ENCODE results near the gene SDK1. TPM values are rescaled to one million over a fixed set of nuclear protein-coding genes. Genes with fewer than 3 reads are reported as not detected.

SDK1 gene
- total and polyA plus RNA-seq, 4 experiments from 2014 or later = 0.06 to 0.26 TPM; not detected in 2

DNA sequence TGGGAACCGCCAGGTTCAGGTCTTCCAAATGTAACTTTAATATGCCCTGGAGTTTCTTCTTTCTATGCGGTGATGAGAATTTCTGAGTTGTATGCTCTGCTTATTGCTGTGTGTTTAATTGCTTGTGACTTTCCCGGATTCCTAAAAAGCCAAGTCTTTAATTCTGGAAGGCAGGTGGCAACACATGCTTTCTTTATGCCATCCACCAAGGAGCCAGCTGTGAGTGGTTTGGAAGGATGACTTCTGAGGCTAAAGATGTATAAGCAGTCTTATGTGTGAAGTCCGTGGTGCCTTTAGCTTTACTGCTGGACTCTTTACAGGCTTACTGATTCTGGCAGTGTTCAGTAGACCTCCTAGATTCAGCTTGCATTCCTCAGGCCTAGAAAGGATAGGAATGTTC lies 3.1 kb downstream of the SDK1 start:
- Mint-ChIP-seq H3K4me1 (peaks cover 8 to 11% (median 8%) of the 10 kb centered on the region in 4 donors), H3K4me3 (no peak overlapping the region), H3K27ac (peak overlapping the region in 1 of 7 donors; percentile 12), H3K9me3 (no peaks in the 10 kb centered on the region), H3K36me3 (peaks cover 0 to 1% of the 10 kb centered on the region in 2 donors), H3K27me3 (peaks cover 4 to 10% of the 10 kb centered on the region in 2 donors)
- ChIA-PET CTCF (ENCODE audit: partially characterized antibody) (interaction anchor here (8.1 kb wide), 1 partner anchor 593 kb away, joined by 62 read pairs; no protein-coding TSS in a partner anchor), POLR2A (ENCODE audit: partially characterized antibody) (no interaction called here)
- Histone ChIP-seq H3K9me3 (ENCODE audit: control insufficient read depth in 1 of 2, low read length in 2 of 2) (no peaks in the 10 kb centered on the region), H3K4me3 (ENCODE audit: low read length in 2 of 2) (no peak overlapping the region), H3K27me3 (ENCODE audit: insufficient read depth, low read length) (peaks cover 4% of the 10 kb centered on the region), H3K4me1 (ENCODE audit: insufficient read depth, low read length) (peaks cover 18% of the 10 kb centered on the region), H3K27ac (ENCODE audit: low read depth, low read length) (no peak overlapping the region), H3K36me3 (ENCODE audit: insufficient read depth, low read length) (no peaks in the 10 kb centered on the region)
- intact Hi-C loops (cut with micrococcal nuclease) = loop anchor here (5.0 to 10.0 kb wide), 3 partner anchors 158 to 439 kb away; no protein-coding TSS in a partner anchor
- DNase-seq = no peak

DNA sequence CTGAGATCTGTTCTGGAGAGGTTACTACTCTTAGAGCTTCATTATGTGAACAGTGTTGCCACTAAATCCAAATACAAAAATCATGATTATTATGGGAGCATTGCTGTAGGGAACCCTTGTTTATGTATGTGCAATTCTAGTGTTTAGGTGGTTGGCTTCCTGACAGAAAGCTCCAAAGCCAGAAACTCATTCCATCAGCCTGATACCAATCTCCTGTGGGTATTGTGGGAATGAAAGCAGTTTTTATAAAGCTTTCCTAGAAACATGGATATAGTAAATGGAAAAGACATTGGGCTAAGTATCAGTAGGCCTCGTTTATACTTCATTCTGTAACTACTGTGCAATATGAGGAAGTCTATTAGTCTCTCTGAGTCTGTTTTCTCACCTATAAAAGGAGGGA lies 6.4 kb downstream of the SDK1 start:
- no peak for DNase-seq
- peaks cover 13 to 19% of the 10 kb centered on the region in 2 donors for H3K27me3 Mint-ChIP-seq

DNA sequence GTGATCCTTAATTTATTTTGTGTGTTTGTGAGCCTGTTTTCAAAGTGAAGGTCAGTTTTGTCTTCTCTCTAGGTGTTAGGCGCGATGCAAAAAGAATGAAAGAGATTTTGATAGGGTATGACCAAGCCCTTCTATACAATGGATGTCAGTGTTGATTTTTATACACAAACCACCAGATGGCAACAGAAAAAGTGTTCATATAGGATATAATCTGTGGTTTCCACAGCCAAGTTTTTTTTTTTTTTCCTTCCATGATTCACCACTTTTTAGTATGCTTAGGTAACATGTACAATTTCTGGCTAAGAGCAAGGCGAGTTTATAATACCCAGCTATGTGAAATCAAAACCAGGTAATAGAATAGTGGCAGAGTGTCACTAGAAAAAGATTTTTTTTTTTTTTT lies 8.1 kb downstream of the SDK1 start:
- Mint-ChIP-seq H3K27me3 (peaks cover 14 to 16% of the 10 kb centered on the region in 2 donors), H3K36me3 (no peaks in the 10 kb centered on the region), H3K27ac (no peak overlapping the region), H3K4me3 (no peak overlapping the region), H3K9me3 (no peaks in the 10 kb centered on the region), H3K4me1 (no peaks in the 10 kb centered on the region)
- ChIA-PET CTCF (ENCODE audit: partially characterized antibody) (no interaction called here), POLR2A (ENCODE audit: partially characterized antibody) (interaction anchor here (0.6 kb wide), 1 partner anchor 828 kb away, joined by 6 read pairs; no protein-coding TSS in a partner anchor)
- Histone ChIP-seq H3K36me3 (ENCODE audit: insufficient read depth, low read length) (no peaks in the 10 kb centered on the region), H3K4me1 (ENCODE audit: insufficient read depth, low read length) (no peaks in the 10 kb centered on the region), H3K9me3 (ENCODE audit: control insufficient read depth in 1 of 2, low read length in 2 of 2) (no peaks in the 10 kb centered on the region), H3K27me3 (ENCODE audit: insufficient read depth, low read length) (no peaks in the 10 kb centered on the region), H3K27ac (ENCODE audit: low read depth, low read length) (no peak overlapping the region), H3K4me3 (ENCODE audit: low read length in 2 of 2) (no peak overlapping the region)
- no peak for DNase-seq
- intact Hi-C loops (cut with micrococcal nuclease) = loop anchor here (10.0 kb wide), 1 partner anchor 444 kb away; no protein-coding TSS in a partner anchor

More for the DNA sequence above, 6.4 kb downstream of the SDK1 start:
- Histone ChIP-seq H3K27ac (ENCODE audit: low read depth, low read length) (no peak overlapping the region), H3K27me3 (ENCODE audit: insufficient read depth, low read length) (no peaks in the 10 kb centered on the region), H3K36me3 (ENCODE audit: insufficient read depth, low read length) (no peaks in the 10 kb centered on the region), H3K4me3 (ENCODE audit: low read length in 2 of 2) (no peak overlapping the region), H3K9me3 (ENCODE audit: control insufficient read depth in 1 of 2, low read length in 2 of 2) (no peaks in the 10 kb centered on the region), H3K4me1 (ENCODE audit: insufficient read depth, low read length) (peaks cover 3% of the 10 kb centered on the region)
- POLR2A ChIA-PET (ENCODE audit: partially characterized antibody) = no interaction called here
- no peak overlapping the region for H3K4me3 Mint-ChIP-seq
- no peaks in the 10 kb centered on the region for H3K36me3 Mint-ChIP-seq
- no peak overlapping the region for H3K27ac Mint-ChIP-seq
- CTCF ChIA-PET (ENCODE audit: partially characterized antibody) = interaction anchor here (1.1 kb wide), 1 partner anchor 589 kb away, joined by 3 read pairs; no protein-coding TSS in a partner anchor
- peaks cover 3 to 6% (median 6%) of the 10 kb centered on the region in 4 donors for H3K4me1 Mint-ChIP-seq
- intact Hi-C loops (cut with micrococcal nuclease) = loop anchor here (10.0 kb wide), 1 partner anchor 443 kb away; no protein-coding TSS in a partner anchor
- H3K9me3 Mint-ChIP-seq = no peaks in the 10 kb centered on the region

DNA sequence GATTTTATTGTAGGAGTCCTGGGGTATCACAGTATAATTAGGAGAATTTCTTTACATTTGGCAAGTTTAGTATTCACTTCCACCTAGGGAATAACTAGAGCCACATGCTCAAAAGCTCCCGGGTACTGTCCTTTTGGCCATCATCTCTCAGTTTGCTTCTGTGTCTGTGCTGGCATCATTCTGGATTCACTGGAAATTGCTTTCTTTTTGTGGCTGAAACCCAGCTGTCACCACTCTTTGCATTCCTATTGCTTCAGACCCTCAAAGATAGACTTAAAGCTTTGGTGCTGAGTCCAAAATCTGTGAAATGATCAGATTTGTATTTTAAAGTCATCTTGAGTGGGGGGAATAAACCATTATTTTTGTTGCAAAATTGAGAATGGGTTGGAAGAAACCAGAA lies 8.9 kb downstream of the SDK1 start:
- peaks cover 14% of the 10 kb centered on the region in 2 donors for H3K27me3 Mint-ChIP-seq
- H3K36me3 Mint-ChIP-seq = no peaks in the 10 kb centered on the region
- intact Hi-C loops (cut with micrococcal nuclease) = loop anchor here (10.0 kb wide), 1 partner anchor 445 kb away; no protein-coding TSS in a partner anchor
- ChIA-PET POLR2A (ENCODE audit: partially characterized antibody) (no interaction called here), CTCF (ENCODE audit: partially characterized antibody) (no interaction called here)
- Histone ChIP-seq H3K4me1 (ENCODE audit: insufficient read depth, low read length) (no peaks in the 10 kb centered on the region), H3K4me3 (ENCODE audit: low read length in 2 of 2) (no peak overlapping the region), H3K9me3 (ENCODE audit: control insufficient read depth in 1 of 2, low read length in 2 of 2) (no peaks in the 10 kb centered on the region), H3K27me3 (ENCODE audit: insufficient read depth, low read length) (no peaks in the 10 kb centered on the region), H3K36me3 (ENCODE audit: insufficient read depth, low read length) (no peaks in the 10 kb centered on the region), H3K27ac (ENCODE audit: low read depth, low read length) (no peak overlapping the region)
- no peak overlapping the region for H3K27ac Mint-ChIP-seq
- no peak overlapping the region for H3K4me3 Mint-ChIP-seq
- DNase-seq = no peak
- H3K4me1 Mint-ChIP-seq = no peaks in the 10 kb centered on the region
- no peaks in the 10 kb centered on the region for H3K9me3 Mint-ChIP-seq

DNA sequence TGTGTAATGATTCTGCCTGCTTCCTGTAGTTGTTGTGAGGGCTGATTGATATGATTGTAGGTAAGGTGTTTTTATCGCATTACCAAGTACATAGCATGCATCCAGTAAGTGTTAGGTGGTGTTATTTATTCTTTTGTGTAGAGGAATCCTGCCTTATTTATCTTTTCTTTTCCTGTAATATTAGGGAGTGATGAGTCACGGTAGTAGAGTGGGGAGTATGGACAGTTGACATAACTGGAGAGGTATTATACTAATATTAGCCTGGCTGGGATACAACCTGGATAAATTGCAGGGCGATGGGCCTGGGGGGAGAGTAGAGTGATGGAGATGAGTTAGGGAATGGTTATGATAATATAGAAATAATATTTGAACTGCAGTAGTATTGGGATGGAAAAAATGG lies 9.8 kb downstream of the SDK1 start:
- Mint-ChIP-seq H3K27ac (no peak overlapping the region), H3K4me3 (no peak overlapping the region), H3K9me3 (no peaks in the 10 kb centered on the region), H3K4me1 (no peaks in the 10 kb centered on the region), H3K36me3 (no peaks in the 10 kb centered on the region), H3K27me3 (peaks cover 14 to 15% of the 10 kb centered on the region in 2 donors)
- no peaks in the 10 kb centered on the region for H3K36me3 ChIP-seq (ENCODE audit: insufficient read depth, low read length)
- H3K27ac ChIP-seq (ENCODE audit: low read depth, low read length) = no peak overlapping the region
- ChIA-PET CTCF (ENCODE audit: partially characterized antibody) (no interaction called here), POLR2A (ENCODE audit: partially characterized antibody) (no interaction called here)
- no peak overlapping the region for H3K4me3 ChIP-seq (ENCODE audit: low read length in 2 of 2)
- no peaks in the 10 kb centered on the region for H3K9me3 ChIP-seq (ENCODE audit: control insufficient read depth in 1 of 2, low read length in 2 of 2)
- no peaks in the 10 kb centered on the region for H3K4me1 ChIP-seq (ENCODE audit: insufficient read depth, low read length)
- DNase-seq = no peak
- no peaks in the 10 kb centered on the region for H3K27me3 ChIP-seq (ENCODE audit: insufficient read depth, low read length)
- intact Hi-C loops (cut with micrococcal nuclease) = no loop called here

DNA sequence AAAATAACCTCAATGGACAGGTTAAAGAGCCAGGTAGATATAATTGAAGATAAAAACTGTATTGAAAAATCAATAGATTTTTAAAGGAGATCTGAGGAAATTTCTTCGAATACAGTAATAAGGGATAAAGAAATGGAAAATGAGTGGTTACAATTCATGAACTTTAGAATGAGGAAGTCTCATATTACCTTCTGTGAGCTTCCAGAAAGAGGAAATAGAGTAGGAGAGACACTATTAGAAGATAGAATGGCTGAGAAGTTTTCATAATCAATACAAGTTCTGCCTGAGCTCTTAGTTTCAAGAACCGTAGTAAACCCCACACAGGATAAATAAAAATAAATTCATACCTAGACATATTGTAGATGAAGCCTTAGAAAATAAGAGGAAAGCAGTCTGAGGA lies 11.5 kb downstream of the SDK1 start:
- ChIA-PET CTCF (ENCODE audit: partially characterized antibody) (interaction anchor here (0.8 kb wide), 1 partner anchor 10 kb away, joined by 3 read pairs; no protein-coding TSS in a partner anchor), POLR2A (ENCODE audit: partially characterized antibody) (no interaction called here)
- no peaks in the 10 kb centered on the region for H3K36me3 ChIP-seq (ENCODE audit: insufficient read depth, low read length)
- Mint-ChIP-seq H3K36me3 (no peaks in the 10 kb centered on the region), H3K27ac (no peak overlapping the region), H3K9me3 (no peaks in the 10 kb centered on the region), H3K4me3 (no peak overlapping the region), H3K27me3 (peaks cover 17 to 18% of the 10 kb centered on the region in 2 donors), H3K4me1 (no peaks in the 10 kb centered on the region)
- no peaks in the 10 kb centered on the region for H3K27me3 ChIP-seq (ENCODE audit: insufficient read depth, low read length)
- H3K4me3 ChIP-seq (ENCODE audit: low read length in 2 of 2) = no peak overlapping the region
- H3K27ac ChIP-seq (ENCODE audit: low read depth, low read length) = no peak overlapping the region
- no peaks in the 10 kb centered on the region for H3K9me3 ChIP-seq (ENCODE audit: control insufficient read depth in 1 of 2, low read length in 2 of 2)
- no peak for DNase-seq
- no peaks in the 10 kb centered on the region for H3K4me1 ChIP-seq (ENCODE audit: insufficient read depth, low read length)
- intact Hi-C loops (cut with micrococcal nuclease) = no loop called here

DNA sequence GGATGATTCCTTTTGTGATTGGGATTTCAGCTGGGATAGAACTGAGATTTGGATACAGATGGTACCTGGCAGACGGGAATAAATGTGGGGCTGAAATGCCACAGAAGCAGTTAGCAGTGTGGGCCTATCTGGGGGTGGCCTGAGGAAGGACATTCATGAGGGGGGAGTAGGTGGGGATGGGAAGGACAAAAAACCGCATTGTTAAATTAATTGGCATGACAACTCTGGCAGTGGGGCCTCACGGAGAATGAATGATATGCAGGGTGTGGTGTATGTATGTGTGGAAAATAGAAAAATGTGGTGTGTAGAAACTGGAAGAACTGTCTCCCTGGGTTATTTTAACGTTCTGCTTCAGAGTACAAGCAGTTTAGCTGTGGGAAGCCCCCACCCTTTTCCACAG lies 17.8 kb downstream of the SDK1 start:
- intact Hi-C loops (cut with micrococcal nuclease) = no loop called here
- no peak for DNase-seq
- Mint-ChIP-seq H3K4me1 (peaks cover 0 to 4% (median 2%) of the 10 kb centered on the region in 4 donors), H3K27me3 (peaks cover 3 to 4% of the 10 kb centered on the region in 2 donors), H3K36me3 (no peaks in the 10 kb centered on the region), H3K27ac (no peak overlapping the region), H3K9me3 (peaks cover 0 to 1% (median 0%) of the 10 kb centered on the region in 8 donors), H3K4me3 (no peak overlapping the region)
- no peak overlapping the region for H3K4me3 ChIP-seq (ENCODE audit: low read length in 2 of 2)
- no peak overlapping the region for H3K27ac ChIP-seq (ENCODE audit: low read depth, low read length)
- H3K27me3 ChIP-seq (ENCODE audit: insufficient read depth, low read length) = no peaks in the 10 kb centered on the region
- ChIA-PET CTCF (ENCODE audit: partially characterized antibody) (no interaction called here), POLR2A (ENCODE audit: partially characterized antibody) (no interaction called here)
- no peaks in the 10 kb centered on the region for H3K4me1 ChIP-seq (ENCODE audit: insufficient read depth, low read length)
- H3K9me3 ChIP-seq (ENCODE audit: control insufficient read depth in 1 of 2, low read length in 2 of 2) = no peaks in the 10 kb centered on the region
- no peaks in the 10 kb centered on the region for H3K36me3 ChIP-seq (ENCODE audit: insufficient read depth, low read length)

Measured in CD4-positive, alpha-beta memory T cell (primary cell).